Neural cell (in vitro differentiated cells): ENCODE measurements around the gene PLPP1. TPM values are rescaled to one million over a fixed set of nuclear protein-coding genes. Genes with fewer than 3 reads are reported as not detected.

Source experiments
- H2AFZ ChIP-seq: fragments of 200-600, 300-800 bp; sonication (generic), shearing (Covaris generic); 2 replicates; pipeline ENCODE4 v1.6.0; 2014; ENCODE audit warnings: low read depth, mild to moderate bottlenecking, antibody characterized with exemption, low read length, moderate library complexity
- H3F3A ChIP-seq: fragments of 200-600 bp; shearing (Covaris generic); 2 replicates; pipeline ENCODE4 v1.6.1; 2016; ENCODE audit warnings: mild to moderate bottlenecking, moderate library complexity, mixed read lengths, antibody characterized with exemption, low read length; ENCODE audit not compliant: insufficient read depth, poor library complexity, severe bottlenecking
- H3K27ac ChIP-seq: fragments of 200-600, 300-800 bp; sonication (generic), shearing (Covaris generic); 2 replicates; pipeline ENCODE4 v1.5.1; 2014; ENCODE audit warnings: mild to moderate bottlenecking, low read length, moderate library complexity
- H3K27me3 ChIP-seq: fragments of 300-800, 200-600 bp; sonication (generic), shearing (Covaris generic); 2 replicates; pipeline ENCODE4 v1.6.0; 2014; ENCODE audit warnings: mild to moderate bottlenecking, low read depth, low read length, moderate library complexity; ENCODE audit not compliant: insufficient read depth
- H3K36me3 ChIP-seq: fragments of 300-800, 200-600 bp; sonication (generic), shearing (Covaris generic); 2 replicates; pipeline ENCODE4 v1.5.1; 2014; ENCODE audit warnings: mild to moderate bottlenecking, antibody characterized with exemption, low read length, moderate library complexity; ENCODE audit not compliant: insufficient read depth
- H3K4me2 ChIP-seq: fragments of 300-800, 200-600 bp; sonication (generic), shearing (Covaris generic); 2 replicates; pipeline ENCODE4 v1.6.0; 2014; ENCODE audit warnings: mild to moderate bottlenecking, low read length
- H3K4me3 ChIP-seq: fragments of 300-800, 200-600 bp; sonication (generic), shearing (Covaris generic); 2 replicates; pipeline ENCODE4 v1.5.1; 2014; ENCODE audit warnings: mild to moderate bottlenecking, low read length, moderate library complexity
- H3K79me2 ChIP-seq: fragments of 200-600 bp; shearing (Covaris generic); replicated peaks from 2 replicates; pipeline ENCODE4 v1.6.0; 2014; ENCODE audit warnings: mild to moderate bottlenecking, low read length, moderate library complexity; ENCODE audit not compliant: insufficient read depth
- H3K9ac ChIP-seq: fragments of 300-800, 200-600 bp; sonication (generic), shearing (Covaris generic); 2 replicates; pipeline ENCODE4 v1.6.1; 2016; ENCODE audit warnings: mild to moderate bottlenecking, low read length, mixed read lengths
- H3K9me2 ChIP-seq: fragments of 200-600 bp; shearing (Covaris generic); 2 replicates; pipeline ENCODE4 v1.6.1; 2016; ENCODE audit warnings: mild to moderate bottlenecking, low read length, mixed read lengths; ENCODE audit not compliant: insufficient read depth
- H3K9me3 ChIP-seq: fragments of 200-600, 300-800 bp; sonication (generic), shearing (Covaris generic); 2 replicates; pipeline ENCODE4 v1.6.1; 2016; ENCODE audit warnings: mild to moderate bottlenecking, mixed run types, low read length, moderate library complexity, mixed read lengths
- H4K20me1 ChIP-seq: fragments of 200-600 bp; shearing (Covaris generic); 2 replicates; pipeline ENCODE4 v1.6.1; 2016; ENCODE audit warnings: mild to moderate bottlenecking, mixed run types; ENCODE audit not compliant: insufficient read depth
- CTCF ChIP-seq: fragments of 450-650 bp; IDR thresholded peaks from 2 replicates; pipeline ENCODE4 v1.5.1; 2014; ENCODE audit warnings: antibody characterized with exemption, mild to moderate bottlenecking, moderate library complexity; ENCODE audit not compliant: poor library complexity, severe bottlenecking
- EP300 ChIP-seq: fragments of 450-650 bp; conservative IDR thresholded peaks from 2 replicates; pipeline ENCODE4 v1.6.1; 2014; ENCODE audit warnings: antibody characterized with exemption, mild to moderate bottlenecking, moderate library complexity; ENCODE audit not compliant: poor library complexity, severe bottlenecking
- EZH2 ChIP-seq: fragments of 200-600, 300-800 bp; shearing (Covaris generic), sonication (generic); IDR thresholded peaks from 2 replicates; pipeline ENCODE4 v1.6.1; 2014; ENCODE audit warnings: antibody characterized with exemption, low read length, borderline replicate concordance, mild to moderate bottlenecking; ENCODE audit not compliant: insufficient read depth, poor library complexity, severe bottlenecking
- MXI1 ChIP-seq: fragments of 450-650 bp; conservative IDR thresholded peaks from 2 replicates; pipeline ENCODE4 v1.6.1; 2014; ENCODE audit warnings: antibody characterized with exemption, mild to moderate bottlenecking; ENCODE audit not compliant: poor library complexity, severe bottlenecking
- POLR2AphosphoS5 ChIP-seq: IDR thresholded peaks from 2 replicates; pipeline ENCODE4 v1.6.1; 2012
- RAD21 ChIP-seq: fragments of 450-650 bp; conservative IDR thresholded peaks from 2 replicates; pipeline ENCODE4 v1.6.1; 2014; ENCODE audit warnings: antibody characterized with exemption, mild to moderate bottlenecking, moderate library complexity
- REST ChIP-seq: IDR thresholded peaks from 2 replicates; pipeline ENCODE4 v1.6.1; 2012; ENCODE audit warnings: borderline replicate concordance
- SMC3 ChIP-seq: fragments of 450-650 bp; conservative IDR thresholded peaks from 2 replicates; pipeline ENCODE4 v1.6.1; 2014; ENCODE audit warnings: antibody characterized with exemption, mild to moderate bottlenecking, moderate library complexity; ENCODE audit not compliant: poor library complexity
- TAF1 ChIP-seq: IDR thresholded peaks from 2 replicates; pipeline ENCODE4 v1.6.1; 2012; ENCODE audit warnings: low read depth
- polyA plus RNA-seq: library from polyadenylated mRNA; depleted of rRNA; stranded (reverse); fragments of >200 nt; gene quantifications from 2 replicates; pipeline ENCODE4 v1.2.3, GENCODE V29; 2014

Gene PLPP1
- polyA plus RNA-seq, 1 donor from 2014 or later = 33.9 TPM

- Histone ChIP-seq H3K27ac (no peak overlapping the region), H3K4me2 (no peak overlapping the region)
These were observed 78.4 kb downstream of the PLPP1 start for GRCh38 chr5:55456216-55456895.

GRCh38 chr5:55454282-55454681, 80.5 kb downstream of the PLPP1 start:
- H3K36me3 ChIP-seq = no peaks in the 10 kb centered on the region
- peaks cover 2% of the 10 kb centered on the region for H3K79me2 ChIP-seq
- H2AFZ ChIP-seq = no peak overlapping the region
- H3K9me3 ChIP-seq = no peaks in the 10 kb centered on the region
- no peaks in the 10 kb centered on the region for H3F3A ChIP-seq
- no peak overlapping the region for H3K27ac ChIP-seq
- no peaks in the 10 kb centered on the region for H4K20me1 ChIP-seq
- H3K4me3 ChIP-seq = no peak overlapping the region
- no peaks in the 10 kb centered on the region for H3K27me3 ChIP-seq
- no peaks in the 10 kb centered on the region for H3K9me2 ChIP-seq
- H3K4me2 ChIP-seq = no peak overlapping the region
- no peak overlapping the region for H3K9ac ChIP-seq
- no peak for TF ChIP-seq EP300
- no peak for TF ChIP-seq TAF1
- no peak for TF ChIP-seq REST
- no peak for TF ChIP-seq MXI1
- TF ChIP-seq SMC3 = no peak
- TF ChIP-seq EZH2 = no peak
- TF ChIP-seq RAD21 = no peak
- TF ChIP-seq POLR2AphosphoS5 = no peak

More at GRCh38 chr5:55456216-55456895, 78.4 kb downstream of the PLPP1 start:
- Histone ChIP-seq H3K9me2 (no peaks in the 10 kb centered on the region), H3K4me3 (no peak overlapping the region), H3K9ac (no peak overlapping the region), H3K79me2 (peaks cover 5% of the 10 kb centered on the region), H4K20me1 (no peaks in the 10 kb centered on the region), H2AFZ (no peak overlapping the region), H3K27me3 (no peaks in the 10 kb centered on the region), H3F3A (no peaks in the 10 kb centered on the region), H3K9me3 (no peaks in the 10 kb centered on the region), H3K36me3 (no peaks in the 10 kb centered on the region)
- no peak for TF ChIP-seq MXI1
- no peak for TF ChIP-seq TAF1
- no peak for TF ChIP-seq RAD21
- no peak for TF ChIP-seq CTCF
- no peak for TF ChIP-seq EZH2
- no peak for TF ChIP-seq EP300
- TF ChIP-seq REST = no peak
- TF ChIP-seq POLR2AphosphoS5 = no peak
- no peak for TF ChIP-seq SMC3
